Fibroblast of pulmonary artery (primary cell): ENCODE data around the gene FOXA1.

Experiments
- DNase-seq: peaks from one replicate; pipeline ENCODE4 v3.0.0-alpha.2; 2010; ENCODE audit warnings: low read depth
- H3K4me3 ChIP-seq: replicated peaks from 2 replicates; pipeline ENCODE4 v1.5.1; 2011; ENCODE audit warnings: low read depth, mild to moderate bottlenecking, control low read depth, low read length, moderate library complexity
- TF ChIP-seq, protein P1 (sequence below): IDR thresholded peaks from 2 replicates; pipeline ENCODE4 v1.5.1; 2011; ENCODE audit warnings: mild to moderate bottlenecking, control low read depth, low read length, inconsistent platforms; ENCODE audit errors: missing control alignments

FOXA1 gene

GRCh38 chr14:37603688-37604251 lies 8.7 kb upstream of the FOXA1 start:
- H3K4me3 ChIP-seq: no peak overlapping the region
- TF ChIP-seq, protein P1, sequence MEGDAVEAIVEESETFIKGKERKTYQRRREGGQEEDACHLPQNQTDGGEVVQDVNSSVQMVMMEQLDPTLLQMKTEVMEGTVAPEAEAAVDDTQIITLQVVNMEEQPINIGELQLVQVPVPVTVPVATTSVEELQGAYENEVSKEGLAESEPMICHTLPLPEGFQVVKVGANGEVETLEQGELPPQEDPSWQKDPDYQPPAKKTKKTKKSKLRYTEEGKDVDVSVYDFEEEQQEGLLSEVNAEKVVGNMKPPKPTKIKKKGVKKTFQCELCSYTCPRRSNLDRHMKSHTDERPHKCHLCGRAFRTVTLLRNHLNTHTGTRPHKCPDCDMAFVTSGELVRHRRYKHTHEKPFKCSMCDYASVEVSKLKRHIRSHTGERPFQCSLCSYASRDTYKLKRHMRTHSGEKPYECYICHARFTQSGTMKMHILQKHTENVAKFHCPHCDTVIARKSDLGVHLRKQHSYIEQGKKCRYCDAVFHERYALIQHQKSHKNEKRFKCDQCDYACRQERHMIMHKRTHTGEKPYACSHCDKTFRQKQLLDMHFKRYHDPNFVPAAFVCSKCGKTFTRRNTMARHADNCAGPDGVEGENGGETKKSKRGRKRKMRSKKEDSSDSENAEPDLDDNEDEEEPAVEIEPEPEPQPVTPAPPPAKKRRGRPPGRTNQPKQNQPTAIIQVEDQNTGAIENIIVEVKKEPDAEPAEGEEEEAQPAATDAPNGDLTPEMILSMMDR: no peak
- no peak for DNase-seq

- no peak for DNase-seq
- TF ChIP-seq, protein P1: no peak
- no peak overlapping the region for H3K4me3 ChIP-seq
Observed at GRCh38 chr14:37602605-37603453, 7.8 kb upstream of the FOXA1 start.

GRCh38 chr14:37601865-37602264 lies 6.8 kb upstream of the FOXA1 start:
- no peak overlapping the region for H3K4me3 ChIP-seq
- DNase-seq: no peak
- TF ChIP-seq, protein P1: no peak

- no peak overlapping the region for H3K4me3 ChIP-seq
- DNase-seq: no peak
- TF ChIP-seq, protein P1: no peak
Observed at GRCh38 chr14:37600880-37601741, 6.1 kb upstream of the FOXA1 start.

DNA sequence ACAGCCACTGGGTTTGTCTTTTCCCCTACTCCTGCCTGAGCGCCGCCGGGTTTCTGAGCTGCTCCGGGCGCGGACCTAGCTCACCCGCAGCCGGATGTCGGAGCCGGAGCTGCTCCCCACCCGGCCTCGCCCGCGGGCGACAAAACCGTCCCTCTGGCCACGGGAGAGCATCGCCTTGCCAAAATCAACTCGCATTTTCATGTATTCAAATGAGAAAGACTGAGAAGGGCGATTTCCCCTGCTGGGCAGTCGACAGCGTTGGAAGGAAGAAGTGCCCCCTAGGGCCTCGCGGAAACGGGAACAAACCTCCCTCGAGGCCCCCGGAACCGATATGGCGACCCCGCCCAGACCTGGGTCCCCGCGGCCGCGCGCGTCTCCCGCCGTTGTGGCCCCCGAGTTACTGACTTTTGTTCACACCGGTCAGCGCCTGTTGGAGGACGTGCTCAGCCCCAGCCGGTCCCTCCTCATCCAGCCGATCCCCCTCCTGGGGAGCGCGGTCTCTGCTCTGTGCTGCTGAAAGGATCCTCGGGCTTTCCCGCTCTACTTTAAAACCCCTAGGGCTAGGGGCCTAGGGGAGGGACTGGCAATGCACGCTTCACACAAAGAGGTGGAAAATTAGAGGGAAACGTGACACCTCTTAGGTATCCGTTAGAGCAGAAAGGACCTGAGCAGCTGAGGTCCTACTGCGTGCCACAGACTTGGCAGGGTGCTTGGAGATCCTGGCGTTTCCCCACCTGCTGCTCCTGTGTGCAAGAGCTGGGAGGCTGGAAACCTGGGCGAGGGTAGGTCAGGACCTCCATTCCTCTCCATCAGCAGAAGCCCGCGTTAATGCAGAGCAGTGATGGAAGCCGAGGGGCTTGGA lies 4.7 kb upstream of the FOXA1 start:
- no peak overlapping the region for H3K4me3 ChIP-seq
- no peak for DNase-seq
- TF ChIP-seq, protein P1: no peak
